Astrocyte (in vitro differentiated cells and primary cell): Measurements from ENCODE around the gene NBL1. TPM values are rescaled to one million over a fixed set of nuclear protein-coding genes. Genes with fewer than 3 reads are reported as not detected.

ENCODE experiments used
- DNase-seq: peaks from one replicate; pipeline ENCODE4 v3.0.0-alpha.2; 2010; ENCODE audit warnings: low read depth
- FAIRE-seq: peaks from 2 replicates; lab custom pipeline; 2011; peaks lifted over from hg19 to GRCh38; lab: Jason Lieb, UNC
- H2AFZ ChIP-seq: 2 replicates; pipeline ENCODE4 v1.6.0; 2012; ENCODE audit warnings: low read depth, low read length, inconsistent platforms
- H3K27ac ChIP-seq: 2 replicates; pipeline ENCODE4 v1.5.1; 2011; ENCODE audit warnings: low read depth, low read length, inconsistent platforms
- H3K27me3 ChIP-seq: 2 replicates; pipeline ENCODE4 v1.6.0; 2011; ENCODE audit warnings: low read length, inconsistent platforms; ENCODE audit not compliant: insufficient read depth
- H3K36me3 ChIP-seq: 2 replicates; pipeline ENCODE4 v1.5.1; 2011; ENCODE audit warnings: low read length, inconsistent platforms; ENCODE audit not compliant: insufficient read depth
- H3K4me1 ChIP-seq: 2 replicates; pipeline ENCODE4 v1.5.1; 2011; ENCODE audit warnings: low read length, inconsistent platforms; ENCODE audit not compliant: insufficient read depth
- H3K4me2 ChIP-seq: 2 replicates; pipeline ENCODE4 v1.6.0; 2012; ENCODE audit warnings: low read length, inconsistent platforms
- H3K4me3 ChIP-seq: 2 replicates; pipeline ENCODE4 v1.5.1; 2011; ENCODE audit warnings: low read depth, mild to moderate bottlenecking, low read length, inconsistent platforms; ENCODE audit not compliant: insufficient read depth
- H3K79me2 ChIP-seq: 2 replicates; pipeline ENCODE4 v1.6.0; 2012; ENCODE audit warnings: mild to moderate bottlenecking, low read length, inconsistent platforms; ENCODE audit not compliant: insufficient read depth
- H3K9ac ChIP-seq: 2 replicates; pipeline ENCODE4 v1.6.0; 2012; ENCODE audit warnings: mild to moderate bottlenecking, low read length, inconsistent platforms
- H3K9me3 ChIP-seq: 2 replicates; pipeline ENCODE4 v1.5.1; 2012; ENCODE audit warnings: low read depth, mild to moderate bottlenecking, low read length, inconsistent platforms; ENCODE audit not compliant: insufficient read depth
- H4K20me1 ChIP-seq: 2 replicates; pipeline ENCODE4 v1.6.0; 2012; ENCODE audit warnings: low read length, inconsistent platforms; ENCODE audit not compliant: insufficient read depth
- H3K27ac Mint-ChIP-seq: one replicate; pipeline ENCODE4 v1.8.0; 2021; ENCODE audit warnings: mild to moderate bottlenecking, mixed read lengths; ENCODE audit not compliant: unreplicated experiment
- H3K27me3 Mint-ChIP-seq: one replicate; pipeline ENCODE4 v1.8.0; 2021; ENCODE audit warnings: low read depth, mixed read lengths; ENCODE audit not compliant: unreplicated experiment
- H3K36me3 Mint-ChIP-seq: one replicate; pipeline ENCODE4 v1.8.0; 2021; ENCODE audit warnings: low read depth, mixed read lengths; ENCODE audit not compliant: unreplicated experiment
- H3K4me1 Mint-ChIP-seq: one replicate; pipeline ENCODE4 v1.8.0; 2021; ENCODE audit warnings: low read depth, mixed read lengths; ENCODE audit not compliant: unreplicated experiment
- H3K4me3 Mint-ChIP-seq: one replicate; pipeline ENCODE4 v1.8.0; 2021; ENCODE audit warnings: mild to moderate bottlenecking, moderate library complexity, mixed read lengths; ENCODE audit not compliant: unreplicated experiment
- H3K9me3 Mint-ChIP-seq: one replicate; pipeline ENCODE4 v1.8.0; 2021; ENCODE audit warnings: mild to moderate bottlenecking, mixed read lengths; ENCODE audit not compliant: unreplicated experiment
- CTCF ChIP-seq: IDR thresholded peaks from 2 replicates; pipeline ENCODE4 v1.5.1; 2011; ENCODE audit warnings: low read depth, mild to moderate bottlenecking, inconsistent platforms, low read length, moderate library complexity; ENCODE audit not compliant: insufficient read depth
- EZH2 ChIP-seq: IDR thresholded peaks from 2 replicates; pipeline ENCODE4 v1.6.1; 2012; ENCODE audit warnings: mild to moderate bottlenecking, low read length, inconsistent platforms; ENCODE audit not compliant: insufficient read depth
- total RNA-seq: library from RNA; stranded (reverse); gene quantifications from 2 replicates; pipeline ENCODE4 v1.2.1, GENCODE V29; 2021

Gene NBL1
- total RNA-seq, 1 donor from 2014 or later, result 58.3 TPM

- Histone ChIP-seq H3K79me2 (no peaks in the 10 kb centered on the region), H3K36me3 (no peaks in the 10 kb centered on the region), H3K4me2 (no peak overlapping the region), H3K4me3 (no peak overlapping the region), H2AFZ (no peak overlapping the region), H3K27me3 (no peaks in the 10 kb centered on the region), H3K9me3 (no peaks in the 10 kb centered on the region), H4K20me1 (no peaks in the 10 kb centered on the region), H3K9ac (no peak overlapping the region), H3K27ac (no peak overlapping the region), H3K4me1 (peaks cover 3% of the 10 kb centered on the region)
- no peak overlapping the region for H3K27ac Mint-ChIP-seq
- peaks cover 2% of the 10 kb centered on the region for H3K36me3 Mint-ChIP-seq
- H3K4me3 Mint-ChIP-seq, result no peak overlapping the region
- no peak for FAIRE-seq
- no peak for DNase-seq
- H3K4me1 Mint-ChIP-seq, result peaks cover 4% of the 10 kb centered on the region
- peaks cover 10% of the 10 kb centered on the region for H3K27me3 Mint-ChIP-seq
- TF ChIP-seq CTCF (no peak), EZH2 (no peak)
- H3K9me3 Mint-ChIP-seq, result no peaks in the 10 kb centered on the region
Observed at GRCh38 chr1:19684677-19685076, 40.6 kb downstream of the NBL1 start.

GRCh38 chr1:19685994-19686393 lies 41.9 kb downstream of the NBL1 start:
- TF ChIP-seq EZH2 (no peak), CTCF (no peak)
- H3K79me2 ChIP-seq, result no peaks in the 10 kb centered on the region
- H3K4me3 ChIP-seq, result no peak overlapping the region
- no peaks in the 10 kb centered on the region for H4K20me1 ChIP-seq
- DNase-seq (no peak), FAIRE-seq (no peak)
- H3K4me1 Mint-ChIP-seq, result peaks cover 4% of the 10 kb centered on the region
- peaks cover 2% of the 10 kb centered on the region for H3K9me3 Mint-ChIP-seq
- no peak overlapping the region for H3K27ac ChIP-seq
- H3K27me3 Mint-ChIP-seq, result peaks cover 8% of the 10 kb centered on the region
- no peak overlapping the region for H3K9ac ChIP-seq
- peaks cover 2% of the 10 kb centered on the region for H3K36me3 Mint-ChIP-seq
- H3K36me3 ChIP-seq, result no peaks in the 10 kb centered on the region
- no peak overlapping the region for H3K27ac Mint-ChIP-seq
- peaks cover 4% of the 10 kb centered on the region for H3K9me3 ChIP-seq
- H3K4me3 Mint-ChIP-seq, result no peak overlapping the region
- H3K4me1 ChIP-seq, result peaks cover 3% of the 10 kb centered on the region
- no peak overlapping the region for H2AFZ ChIP-seq
- H3K4me2 ChIP-seq, result no peak overlapping the region
- no peaks in the 10 kb centered on the region for H3K27me3 ChIP-seq

GRCh38 chr1:19687414-19687813 lies 43.3 kb downstream of the NBL1 start:
- no peak overlapping the region for H3K4me3 Mint-ChIP-seq
- peaks cover 5% of the 10 kb centered on the region for H3K36me3 Mint-ChIP-seq
- peaks cover under 1% of the 10 kb centered on the region for H3K4me1 Mint-ChIP-seq
- peaks cover 2% of the 10 kb centered on the region for H3K9me3 Mint-ChIP-seq
- FAIRE-seq (no peak), DNase-seq (no peak)
- Histone ChIP-seq H3K9me3 (peaks cover 4% of the 10 kb centered on the region), H3K27ac (no peak overlapping the region), H3K9ac (no peak overlapping the region), H3K4me1 (peaks cover 1% of the 10 kb centered on the region), H4K20me1 (no peaks in the 10 kb centered on the region), H2AFZ (no peak overlapping the region), H3K79me2 (no peaks in the 10 kb centered on the region), H3K36me3 (no peaks in the 10 kb centered on the region), H3K4me3 (no peak overlapping the region), H3K4me2 (no peak overlapping the region), H3K27me3 (no peaks in the 10 kb centered on the region)
- no peak for TF ChIP-seq CTCF
- TF ChIP-seq EZH2, result no peak
- no peak overlapping the region for H3K27ac Mint-ChIP-seq
- H3K27me3 Mint-ChIP-seq, result peaks cover 13% of the 10 kb centered on the region
